ENCODE measurements around the gene ZFYVE27. TPM values are rescaled to one million over a fixed set of nuclear protein-coding genes. Genes with fewer than 3 reads are reported as not detected.

The ZFYVE27 gene
- total and polyA plus RNA-seq, 10 of the 15 experiments (the other 5 are each of a cell fraction or from before 2014, with no cell fraction given): 1.1 to 28.9 (median 21.4) TPM

- peak; percentile 39 to 83; a peak in 3 of 4 replicates for TF ChIP-seq BHLHE40 (IDR thresholded peaks at IDR 0.05; ENCODE audit: borderline replicate concordance in 1 of 2, low read depth in 2 of 2, low read length in 1 of 2)
- TF ChIP-seq SKIL (IDR thresholded peaks at IDR 0.05; ENCODE audit: low read depth, poor library complexity, severe bottlenecking): no peak
- no peak for TF ChIP-seq STAT1 (conservative IDR thresholded peaks at IDR 0.05)
- TF ChIP-seq, protein P1, sequence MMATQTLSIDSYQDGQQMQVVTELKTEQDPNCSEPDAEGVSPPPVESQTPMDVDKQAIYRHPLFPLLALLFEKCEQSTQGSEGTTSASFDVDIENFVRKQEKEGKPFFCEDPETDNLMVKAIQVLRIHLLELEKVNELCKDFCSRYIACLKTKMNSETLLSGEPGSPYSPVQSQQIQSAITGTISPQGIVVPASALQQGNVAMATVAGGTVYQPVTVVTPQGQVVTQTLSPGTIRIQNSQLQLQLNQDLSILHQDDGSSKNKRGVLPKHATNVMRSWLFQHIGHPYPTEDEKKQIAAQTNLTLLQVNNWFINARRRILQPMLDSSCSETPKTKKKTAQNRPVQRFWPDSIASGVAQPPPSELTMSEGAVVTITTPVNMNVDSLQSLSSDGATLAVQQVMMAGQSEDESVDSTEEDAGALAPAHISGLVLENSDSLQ (IDR thresholded peaks at IDR 0.05): no peak
- no peak for TF ChIP-seq SPI1 (IDR thresholded peaks at IDR 0.05; ENCODE audit: borderline replicate concordance, insufficient read depth, low read depth, low read length)
- TF ChIP-seq POLR2AphosphoS2 (IDR thresholded peaks at IDR 0.05; ENCODE audit: low read depth, low read length): no peak
- TF ChIP-seq ZNF384 (IDR thresholded peaks at IDR 0.05; ENCODE audit: borderline replicate concordance, low read depth, low read length): no peak
- TF ChIP-seq ZSCAN29 (IDR thresholded peaks at IDR 0.05): no peak
- no peak for TF ChIP-seq ZNF217 (IDR thresholded peaks at IDR 0.05)
- TF ChIP-seq SUZ12 (IDR thresholded peaks at IDR 0.05; ENCODE audit: unreplicated experiment): no peak
- no peak for TF ChIP-seq TCF12 (IDR thresholded peaks at IDR 0.05; ENCODE audit: low read depth, low read length)
- peak; percentile 41; the same call in 1 of the 2 replicates for TF ChIP-seq BACH1 (IDR thresholded peaks at IDR 0.05; ENCODE audit: borderline replicate concordance)
- no peak for TF ChIP-seq ETV6 (conservative IDR thresholded peaks at IDR 0.05 in 1 of 2, IDR thresholded peaks at IDR 0.05 in 1 of 2; ENCODE audit: borderline replicate concordance in 1 of 2, low read depth in 1 of 2)
- TF ChIP-seq EZH2 (IDR thresholded peaks at IDR 0.05; ENCODE audit: borderline replicate concordance, control insufficient read depth, low read depth, low read length): no peak
- TF ChIP-seq, protein P2, sequence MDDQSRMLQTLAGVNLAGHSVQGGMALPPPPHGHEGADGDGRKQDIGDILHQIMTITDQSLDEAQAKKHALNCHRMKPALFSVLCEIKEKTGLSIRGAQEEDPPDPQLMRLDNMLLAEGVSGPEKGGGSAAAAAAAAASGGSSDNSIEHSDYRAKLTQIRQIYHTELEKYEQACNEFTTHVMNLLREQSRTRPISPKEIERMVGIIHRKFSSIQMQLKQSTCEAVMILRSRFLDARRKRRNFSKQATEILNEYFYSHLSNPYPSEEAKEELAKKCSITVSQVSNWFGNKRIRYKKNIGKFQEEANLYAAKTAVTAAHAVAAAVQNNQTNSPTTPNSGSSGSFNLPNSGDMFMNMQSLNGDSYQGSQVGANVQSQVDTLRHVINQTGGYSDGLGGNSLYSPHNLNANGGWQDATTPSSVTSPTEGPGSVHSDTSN (IDR thresholded peaks at IDR 0.05; ENCODE audit: insufficient replicate concordance, low read depth, low read length): no peak
- TF ChIP-seq CEBPB (IDR thresholded peaks at IDR 0.05; ENCODE audit: borderline replicate concordance in 1 of 2, low read depth in 2 of 2, low read length in 2 of 2): no peak
- no peak for TF ChIP-seq KDM1A (IDR thresholded peaks at IDR 0.05; ENCODE audit: borderline replicate concordance)
- no peak for TF ChIP-seq USF1 (IDR thresholded peaks at IDR 0.05; ENCODE audit: borderline replicate concordance, extremely low read length, insufficient read depth, low read depth, low read length)
- no peak for TF ChIP-seq KLF5 (IDR thresholded peaks at IDR 0.05; ENCODE audit: partially characterized antibody)
- no peak for TF ChIP-seq ZBTB33 (IDR thresholded peaks at IDR 0.05)
- no peak for TF ChIP-seq CHD1 (IDR thresholded peaks at IDR 0.05; ENCODE audit: low read depth, low read length)
- TF ChIP-seq SMAD1 (IDR thresholded peaks at IDR 0.05; ENCODE audit: low read depth, partially characterized antibody): no peak
These were observed 23.0 kb upstream of the ZFYVE27 start (continued) for GRCh38 chr10:97713826-97714400.
